Pons (tissue), 1 donor: ENCODE results near the gene SCN8A.

Experiments
- DNase-seq: peaks from one replicate; pipeline ENCODE4 v3.0.0-alpha.2; 2016; ENCODE audit warnings: low spot score

Gene SCN8A

GRCh38 chr12:51721282-51721940, 130.4 kb downstream of the SCN8A start:
- no peak for DNase-seq

GRCh38 chr12:51722431-51722830, 131.4 kb downstream of the SCN8A start:
- DNase-seq = no peak

DNA sequence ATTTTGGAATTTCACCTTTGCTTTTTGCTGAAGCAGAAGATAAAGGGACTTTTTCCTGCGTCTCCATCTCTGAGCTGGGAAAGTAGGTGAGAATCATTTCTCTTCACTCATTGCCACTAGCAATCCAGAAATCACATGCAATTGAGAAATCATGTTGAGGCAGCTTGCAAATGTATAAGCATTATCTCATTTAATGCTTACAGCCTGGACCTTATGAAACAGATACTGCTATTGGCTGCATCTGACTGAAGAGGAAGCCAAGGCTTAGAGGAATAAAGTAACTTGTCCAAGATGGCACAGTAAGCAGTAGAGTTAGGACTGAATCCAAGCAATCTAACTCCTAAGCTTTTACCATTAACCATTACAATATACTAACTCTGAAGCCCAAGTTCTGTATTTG, 135.1 kb downstream of the SCN8A start:
- no peak for DNase-seq

GRCh38 chr12:51726931-51727330, 135.9 kb downstream of the SCN8A start:
- DNase-seq = no peak

- DNase-seq = no peak
Measured at GRCh38 chr12:51729331-51729730, 138.3 kb downstream of the SCN8A start.

DNA sequence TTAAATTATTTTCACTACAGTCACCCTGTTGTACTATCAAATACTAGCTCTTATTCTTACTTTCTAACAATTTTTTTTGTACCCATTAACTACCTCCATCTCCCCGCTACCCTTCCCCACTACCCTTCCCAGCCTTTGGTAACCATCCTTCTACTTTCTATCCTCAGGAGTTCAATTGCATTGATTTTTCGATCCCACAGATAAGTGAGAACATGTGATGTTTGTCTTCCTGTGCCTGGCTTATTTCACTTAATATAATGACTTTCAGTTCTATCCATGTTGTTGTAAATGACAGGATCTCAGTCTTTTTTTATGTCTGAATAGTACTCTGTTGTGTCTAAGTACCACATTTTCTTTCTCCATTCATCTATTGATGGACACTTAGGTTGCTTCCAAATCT, 139.7 kb downstream of the SCN8A start:
- DNase-seq = no peak

DNA sequence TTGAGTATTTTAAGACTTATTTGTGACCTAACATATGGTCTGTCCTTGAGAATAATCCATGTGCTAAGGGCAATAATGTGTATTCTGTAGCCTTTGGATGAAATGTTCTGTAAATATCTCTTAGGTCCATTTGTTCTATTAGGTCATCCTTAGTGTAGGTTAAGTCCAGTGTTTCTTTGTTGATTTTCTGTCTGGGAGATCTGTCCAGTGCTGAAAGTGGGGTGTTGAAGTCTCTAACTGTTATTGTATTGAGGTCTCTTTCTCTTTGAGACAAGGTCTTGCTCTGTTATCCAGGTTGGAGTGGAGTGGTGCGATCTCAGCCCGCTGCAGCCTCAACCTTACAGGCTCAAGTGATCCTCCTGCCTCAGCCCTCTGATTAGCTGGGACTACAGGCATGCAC, 149.5 kb downstream of the SCN8A start:
- no peak for DNase-seq

DNA sequence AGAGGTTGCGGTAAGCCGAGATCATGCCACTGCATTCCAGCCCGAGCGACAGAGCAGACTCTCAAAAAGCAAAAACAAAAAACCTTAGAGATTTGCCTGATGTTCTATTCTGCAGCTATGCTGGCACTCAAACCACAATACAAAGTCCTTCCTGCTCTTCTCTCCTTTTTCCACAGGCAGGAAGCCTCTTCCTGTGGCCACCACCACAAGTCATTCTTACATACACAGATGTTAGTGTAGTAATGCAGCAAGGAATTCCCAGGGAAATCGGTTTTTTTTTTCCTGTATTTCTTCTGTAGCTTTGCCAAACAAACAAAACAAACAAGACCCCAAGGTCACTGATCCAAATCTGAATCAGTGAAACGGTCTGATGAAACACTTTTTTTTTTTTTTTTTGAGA, 153.2 kb downstream of the SCN8A start:
- DNase-seq = no peak

DNA sequence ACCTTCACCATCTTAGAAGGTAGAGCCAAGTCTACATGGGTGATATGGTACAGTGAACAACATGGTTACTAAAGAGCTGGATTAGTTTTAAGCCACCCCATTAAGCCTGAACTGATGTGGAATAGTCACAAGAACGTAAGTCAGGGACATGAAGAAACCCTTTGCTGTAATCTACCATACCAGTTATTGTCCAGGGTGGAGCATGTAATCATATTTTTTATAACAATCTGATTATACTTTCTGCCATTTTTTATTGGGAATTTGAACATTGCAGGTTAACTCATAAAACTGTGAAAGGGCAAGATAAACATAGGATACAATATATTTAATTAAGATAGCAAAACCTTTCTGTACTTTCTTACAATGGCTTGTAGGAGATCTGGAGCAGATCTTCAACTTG, 153.9 kb downstream of the SCN8A start:
- DNase-seq = no peak

GRCh38 chr12:51746416-51746815, 155.4 kb downstream of the SCN8A start:
- DNase-seq = no peak

GRCh38 chr12:51748235-51748634, 157.2 kb downstream of the SCN8A start:
- DNase-seq = no peak

DNA sequence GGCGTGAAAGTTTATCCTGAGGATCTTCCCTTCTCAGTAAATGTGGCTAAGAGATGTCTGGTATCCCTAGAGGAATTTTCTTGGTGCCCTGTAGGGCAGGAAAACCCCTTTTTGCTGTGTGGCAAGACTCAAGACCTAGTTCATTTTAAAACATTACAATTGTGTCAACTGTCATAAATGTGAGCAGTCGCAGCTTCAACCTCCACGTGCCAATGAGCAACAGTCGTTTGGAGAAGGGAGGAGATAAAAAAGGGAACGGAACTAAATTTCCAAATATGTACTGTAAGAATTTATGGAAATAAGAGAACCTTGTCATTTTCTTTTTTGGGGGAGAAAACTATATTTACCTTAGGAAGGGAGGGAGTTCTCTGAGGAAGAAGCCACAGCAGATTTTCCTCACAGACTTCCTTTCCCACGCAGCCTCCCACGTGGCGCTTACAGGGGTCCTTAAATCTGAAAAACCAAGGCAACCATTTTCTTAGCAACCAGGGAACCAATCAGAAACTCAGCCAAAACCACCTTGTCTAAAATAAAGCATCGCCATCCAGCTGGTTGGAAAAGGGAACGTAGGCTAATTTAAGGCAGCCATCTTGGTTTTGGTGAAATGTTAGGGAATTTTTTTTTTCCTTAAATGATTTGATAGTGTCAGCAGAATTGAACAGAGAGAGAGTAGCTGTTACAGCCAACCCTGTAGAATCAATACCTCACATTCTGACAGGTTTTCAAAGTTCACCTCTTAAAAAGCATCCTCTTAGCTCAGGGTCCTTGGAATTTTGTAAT, 158.4 kb downstream of the SCN8A start:
- no peak for DNase-seq

- no peak for DNase-seq
Measured at GRCh38 chr12:51749986-51750317, 158.9 kb downstream of the SCN8A start.

GRCh38 chr12:51751661-51752060, 160.6 kb downstream of the SCN8A start:
- peak; percentile 94 for DNase-seq

- DNase-seq = peak; percentile 96
Measured at GRCh38 chr12:51752234-51752889, 161.3 kb downstream of the SCN8A start.

- DNase-seq = no peak
Measured at GRCh38 chr12:51753980-51754675, 163.1 kb downstream of the SCN8A start.

- DNase-seq = no peak
Measured at GRCh38 chr12:51755251-51755650, 164.2 kb downstream of the SCN8A start.

DNA sequence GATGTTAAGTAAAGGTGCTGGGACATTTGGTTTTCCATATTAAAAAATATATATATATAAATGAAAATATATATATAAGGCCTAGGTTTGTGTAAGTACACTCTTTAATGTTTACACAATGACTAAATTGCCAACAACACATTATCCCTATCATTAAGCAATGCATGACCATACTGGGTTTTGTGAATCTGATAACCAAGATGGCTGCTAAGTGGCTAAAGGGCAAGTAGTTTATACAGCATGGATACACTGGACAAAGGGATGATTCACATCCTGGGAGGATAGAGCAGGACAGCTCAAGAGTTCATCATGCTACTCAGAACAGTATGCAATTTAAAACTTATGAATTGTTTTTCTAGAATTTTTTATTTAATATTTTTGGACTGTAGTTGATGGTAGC, 168.1 kb downstream of the SCN8A start:
- DNase-seq = no peak

DNA sequence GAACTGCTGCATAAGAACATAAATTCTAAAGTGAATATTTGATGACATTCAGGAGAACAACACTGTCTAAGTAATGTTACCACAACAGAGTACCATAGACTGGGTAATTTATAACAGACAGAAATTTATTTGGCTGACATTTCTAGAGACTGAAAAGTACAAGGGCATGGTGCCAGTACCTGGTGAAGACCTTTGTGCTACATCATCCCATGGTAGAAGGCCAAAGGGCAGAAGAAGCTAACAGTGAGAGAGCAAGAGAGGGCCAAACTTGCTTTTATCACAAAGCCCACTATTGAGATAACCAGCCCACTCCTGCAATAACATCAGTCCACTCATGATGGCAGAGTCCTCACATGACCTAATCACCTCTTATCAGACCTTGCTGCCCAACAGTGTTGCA, 168.7 kb downstream of the SCN8A start:
- no peak for DNase-seq

GRCh38 chr12:51760231-51760630, 169.2 kb downstream of the SCN8A start:
- DNase-seq = no peak

- DNase-seq = no peak
Measured at GRCh38 chr12:51763743-51764142, 172.7 kb downstream of the SCN8A start.

DNA sequence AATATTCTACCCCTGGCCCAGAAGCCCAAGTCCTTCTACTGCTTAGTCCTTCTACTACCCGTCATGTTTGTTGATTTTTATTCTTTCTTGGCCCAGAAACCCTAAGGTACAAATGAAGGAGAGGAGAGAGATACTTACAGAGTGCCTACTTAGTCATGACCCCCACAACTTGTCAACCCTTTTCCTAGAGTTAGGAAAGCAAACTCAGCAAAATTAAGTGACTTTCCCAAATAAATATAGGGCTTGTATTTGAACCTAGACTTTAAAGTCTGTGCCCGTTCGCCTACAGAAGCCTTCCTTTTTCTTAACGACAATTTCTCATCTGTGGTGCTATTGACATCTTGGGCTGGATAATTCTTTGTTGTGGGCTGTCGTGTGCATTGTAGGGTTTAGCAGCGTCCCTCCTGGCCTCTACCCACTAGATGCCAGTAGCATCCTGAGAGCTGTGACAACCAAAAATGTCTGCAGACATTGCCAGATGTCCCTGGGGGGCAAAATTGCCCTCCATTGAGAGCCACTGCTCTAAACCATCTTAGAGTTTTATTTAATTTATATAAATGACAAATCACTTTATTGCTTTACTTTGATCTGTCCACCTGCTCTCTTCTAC, 175.1 kb downstream of the SCN8A start:
- DNase-seq = no peak
